ENCODE measurements around the gene RNF225. TPM values are rescaled to one million over a fixed set of nuclear protein-coding genes. Genes with fewer than 3 reads are reported as not detected.

The RNF225 gene
- total and polyA plus RNA-seq, 2 of the 13 experiments (the other 11 are each of a cell fraction or from before 2014, with no cell fraction given) = not detected

DNA sequence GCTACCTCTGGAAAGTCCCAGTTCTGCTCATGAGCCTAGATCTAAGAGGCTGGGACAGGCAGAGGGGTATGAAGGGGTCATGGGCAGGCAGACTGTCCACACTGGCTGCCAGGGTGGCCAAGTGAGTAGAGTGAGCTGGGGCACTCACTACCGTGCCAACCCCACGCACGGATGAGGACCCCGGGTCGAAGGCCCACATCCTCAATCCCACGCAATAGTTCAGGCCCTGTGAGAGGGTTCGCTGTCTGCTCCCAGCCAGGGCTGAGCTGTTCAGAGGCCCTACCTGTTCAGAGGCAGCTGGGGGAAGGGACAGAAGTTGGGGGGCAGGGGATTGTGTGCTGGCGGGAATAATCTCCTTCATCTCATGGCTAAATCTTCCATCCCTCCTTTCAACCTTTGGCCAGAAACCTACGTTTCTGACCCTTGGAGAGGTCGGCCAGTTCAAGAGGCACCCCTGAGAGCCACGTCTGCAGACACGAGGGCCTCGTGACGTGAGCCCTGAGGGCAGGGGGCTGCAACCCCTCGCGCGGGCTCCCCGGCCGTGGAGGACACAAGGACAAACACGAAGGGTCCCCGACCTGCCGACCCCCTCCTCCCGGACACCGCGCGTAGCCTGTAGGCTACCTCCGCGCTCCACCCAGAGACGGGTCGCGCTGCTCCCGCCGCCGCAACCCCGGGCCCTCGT, 9.4 kb upstream of the RNF225 start (continued):
- TF ChIP-seq, protein P1, sequence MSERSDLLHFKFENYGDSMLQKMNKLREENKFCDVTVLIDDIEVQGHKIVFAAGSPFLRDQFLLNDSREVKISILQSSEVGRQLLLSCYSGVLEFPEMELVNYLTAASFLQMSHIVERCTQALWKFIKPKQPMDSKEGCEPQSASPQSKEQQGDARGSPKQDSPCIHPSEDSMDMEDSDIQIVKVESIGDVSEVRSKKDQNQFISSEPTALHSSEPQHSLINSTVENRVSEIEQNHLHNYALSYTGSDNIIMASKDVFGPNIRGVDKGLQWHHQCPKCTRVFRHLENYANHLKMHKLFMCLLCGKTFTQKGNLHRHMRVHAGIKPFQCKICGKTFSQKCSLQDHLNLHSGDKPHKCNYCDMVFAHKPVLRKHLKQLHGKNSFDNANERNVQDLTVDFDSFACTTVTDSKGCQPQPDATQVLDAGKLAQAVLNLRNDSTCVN (CRISPR knock-in tag; IDR thresholded peaks at IDR 0.05; ENCODE audit: borderline replicate concordance) = no peak
- TF ChIP-seq ZZZ3 (CRISPR knock-in tag; IDR thresholded peaks at IDR 0.05; ENCODE audit: borderline replicate concordance) (peak; percentile 69), NR2F6 (IDR thresholded peaks at IDR 0.05) (no peak), NR2F6 (CRISPR knock-in tag; IDR thresholded peaks at IDR 0.05) (no peak), ZNF761 (CRISPR knock-in tag; conservative IDR thresholded peaks at IDR 0.05) (peak; percentile 90; the same call in 1 of the 2 replicates), ZSCAN25 (CRISPR knock-in tag; IDR thresholded peaks at IDR 0.05) (no peak), ZNF770 (CRISPR knock-in tag; IDR thresholded peaks at IDR 0.05) (no peak), ELF1 (CRISPR knock-in tag; IDR thresholded peaks at IDR 0.05) (no peak), ZNF276 (CRISPR knock-in tag; IDR thresholded peaks at IDR 0.05; ENCODE audit: low read depth) (0 out of 2 replicates have a peak, but pooled peaks have one; percentile 58), ZSCAN31 (CRISPR knock-in tag; IDR thresholded peaks at IDR 0.05; ENCODE audit: low read depth) (peak; percentile 5; the same call in 1 of the 2 replicates), HMGA1 (CRISPR knock-in tag; conservative IDR thresholded peaks at IDR 0.05) (no peak), SMYD3 (CRISPR knock-in tag; IDR thresholded peaks at IDR 0.05) (no peak), SMC3 (IDR thresholded peaks at IDR 0.05; ENCODE audit: low read length) (no peak), SNAPC4 (CRISPR knock-in tag; IDR thresholded peaks at IDR 0.05) (no peak), ZNF441 (CRISPR knock-in tag; IDR thresholded peaks at IDR 0.05; ENCODE audit: borderline replicate concordance) (no peak), ATF2 (CRISPR knock-in tag; IDR thresholded peaks at IDR 0.05) (no peak), ZNF576 (CRISPR knock-in tag; IDR thresholded peaks at IDR 0.05) (0 out of 2 replicates have a peak, but pooled peaks have one; percentile 24), ZNF234 (CRISPR knock-in tag; conservative IDR thresholded peaks at IDR 0.05) (0 out of 2 replicates have a peak, but pooled peaks have one; percentile 78)
